Tibial nerve (tissue), 4 donors: Measurements from ENCODE around the gene FAM193B. TPM values are rescaled to one million over a fixed set of nuclear protein-coding genes. Genes with fewer than 3 reads are reported as not detected.

Experiments used
- DNase-seq, 2 donors: peaks; one replicate each; pipeline ENCODE4 v3.0.0-alpha.2; 2019; ENCODE audit warnings: low spot score in 2 of 2
- H3K27ac ChIP-seq, 4 donors: fragments of 200-600 bp; sonication (generic) in 3 of 4; one replicate each; pipeline ENCODE4 v1.5.1; 2017 to 2019; ENCODE audit warnings: mild to moderate bottlenecking in 1 of 4
- H3K27me3 ChIP-seq, 2 donors: fragments of 200-600 bp; sonication (generic) in 1 of 2; one replicate each; pipeline versions ENCODE4 v1.5.1 to v1.6.0; 2017 to 2019
- H3K36me3 ChIP-seq, 3 donors: fragments of 200-600 bp; sonication (generic); one replicate each; pipeline ENCODE4 v1.5.1; 2018 to 2019
- H3K4me1 ChIP-seq, 4 donors: fragments of 200-600 bp; sonication (generic) in 3 of 4; one replicate each; pipeline ENCODE4 v1.5.1; 2017 to 2019
- H3K4me3 ChIP-seq, 4 donors: fragments of 200-600 bp; sonication (generic) in 3 of 4; one replicate each; pipeline ENCODE4 v1.5.1; 2017 to 2019; ENCODE audit warnings: mild to moderate bottlenecking in 1 of 4, moderate library complexity in 1 of 4
- H3K9me3 ChIP-seq, 4 donors: fragments of 200-600 bp; sonication (generic) in 3 of 4; one replicate each; pipeline ENCODE4 v1.5.1; 2017 to 2019
- CTCF ChIP-seq, 5 experiments: fragments of 200-600 bp in 3 of 5; fragments of 450-650 bp in 2 of 5; sonication (generic) in 3 of 5; IDR thresholded peaks; one replicate each; pipeline ENCODE4 v1.5.1; 2016 to 2019; ENCODE audit warnings: antibody characterized with exemption in 5 of 5, mild to moderate bottlenecking in 3 of 5, moderate library complexity in 2 of 5
- EP300 ChIP-seq, 2 donors: sonication (generic); formaldehyde crosslinking; IDR thresholded peaks; one replicate each; pipeline ENCODE4 v1.6.1; 2017; ENCODE audit warnings: antibody characterized with exemption in 2 of 2, mild to moderate bottlenecking in 1 of 2
- POLR2A ChIP-seq, 2 donors: fragments of 450-650 bp; IDR thresholded peaks; one replicate each; pipeline ENCODE4 v1.6.1; 2017; ENCODE audit warnings: antibody characterized with exemption in 2 of 2, mild to moderate bottlenecking in 2 of 2, moderate library complexity in 2 of 2
- WGBS, 2 donors: methylation state at CpG; one replicate each; pipeline ENCODE4 v1.1.5; 2018; 5-methylcytosine and 5-hydroxymethylcytosine counted together
- total RNA-seq, 4 donors: library from RNA; depleted of rRNA; stranded (reverse); fragments of >200 nt; gene quantifications; one replicate each; pipeline ENCODE4 v1.1.0, GENCODE V29; 2016

The FAM193B gene
- total RNA-seq, 4 donors from 2014 or later, result 82.4 to 152 (median 115) TPM

- 45 to 67% methylated on average over 9 to 13 of the region's 13 CpGs for WGBS, 2 donors
- TF ChIP-seq CTCF (IDR thresholded peaks at IDR 0.05) (no peak), POLR2A (IDR thresholded peaks at IDR 0.05) (no peak)
- Histone ChIP-seq H3K9me3 (no peaks in the 10 kb centered on the region), H3K27me3 (no peaks in the 10 kb centered on the region), H3K4me1 (peaks cover 0 to 45% (median 1%) of the 10 kb centered on the region in 4 donors), H3K27ac (peak overlapping the region in 1 of 4 donors; percentile 8), H3K36me3 (peaks cover 0 to 85% (median 0%) of the 10 kb centered on the region in 3 donors), H3K4me3 (no peak overlapping the region)
- no peak for DNase-seq
Measured at GRCh38 chr5:177484902-177485549, 69.3 kb downstream of the FAM193B start.

GRCh38 chr5:177483994-177484901 is 70.1 kb downstream of the FAM193B start:
- 78 to 81% methylated on average over 14 to 22 of the region's 22 CpGs for WGBS, 2 donors
- no peak for DNase-seq
- peak overlapping the region in 2 of 4 donors; percentile 8 to 10 for H3K27ac ChIP-seq
- H3K9me3 ChIP-seq, result no peaks in the 10 kb centered on the region
- TF ChIP-seq EP300 (IDR thresholded peaks at IDR 0.05) (no peak), CTCF (IDR thresholded peaks at IDR 0.05) (no peak), POLR2A (IDR thresholded peaks at IDR 0.05) (no peak)
- no peaks in the 10 kb centered on the region for H3K27me3 ChIP-seq
- H3K4me1 ChIP-seq, result peaks cover 0 to 45% (median 5%) of the 10 kb centered on the region in 4 donors
- H3K4me3 ChIP-seq, result no peak overlapping the region
- peaks cover 0 to 77% (median 0%) of the 10 kb centered on the region in 3 donors for H3K36me3 ChIP-seq

GRCh38 chr5:177483042-177483441 is 71.3 kb downstream of the FAM193B start:
- H3K9me3 ChIP-seq, result no peaks in the 10 kb centered on the region
- no peak overlapping the region for H3K27ac ChIP-seq
- H3K36me3 ChIP-seq, result peaks cover 0 to 65% (median 0%) of the 10 kb centered on the region in 3 donors
- H3K27me3 ChIP-seq, result no peaks in the 10 kb centered on the region
- TF ChIP-seq POLR2A (IDR thresholded peaks at IDR 0.05), result no peak
- TF ChIP-seq CTCF (IDR thresholded peaks at IDR 0.05), result no peak
- TF ChIP-seq EP300 (IDR thresholded peaks at IDR 0.05), result no peak
- H3K4me3 ChIP-seq, result no peak overlapping the region
- H3K4me1 ChIP-seq, result peaks cover 0 to 54% (median 14%) of the 10 kb centered on the region in 4 donors
- WGBS, 2 donors, result 91 to 95% methylated on average over 8 of the region's 9 CpGs
- DNase-seq, result no peak

- peaks cover 0 to 58% (median 0%) of the 10 kb centered on the region in 3 donors for H3K36me3 ChIP-seq
- no peaks in the 10 kb centered on the region for H3K9me3 ChIP-seq
- no peak overlapping the region for H3K27ac ChIP-seq
- TF ChIP-seq EP300 (IDR thresholded peaks at IDR 0.05) (no peak), POLR2A (IDR thresholded peaks at IDR 0.05) (no peak), CTCF (IDR thresholded peaks at IDR 0.05) (no peak)
- WGBS, 2 donors, result 84 to 88% methylated on average over 10 of the region's 10 CpGs
- no peaks in the 10 kb centered on the region for H3K27me3 ChIP-seq
- no peak for DNase-seq
- H3K4me1 ChIP-seq, result peaks cover 0 to 60% (median 14%) of the 10 kb centered on the region in 4 donors
- H3K4me3 ChIP-seq, result no peak overlapping the region
Measured at GRCh38 chr5:177482359-177482795, 72.0 kb downstream of the FAM193B start.
